Ishikawa (cell line): ENCODE data around the gene CD37.

Experiments
- CEBPB ChIP-seq: IDR thresholded peaks from 2 replicates; pipeline ENCODE4 v1.6.1; 2012
- CREB1 ChIP-seq: IDR thresholded peaks from 2 replicates; pipeline ENCODE4 v1.6.1; 2012; ENCODE audit warnings: low read depth
- EGR1 ChIP-seq: IDR thresholded peaks from 2 replicates; pipeline ENCODE4 v1.6.1; 2012
- EP300 ChIP-seq: IDR thresholded peaks from 2 replicates; pipeline ENCODE4 v1.6.1; 2012; ENCODE audit warnings: borderline replicate concordance
- FOXM1 ChIP-seq: IDR thresholded peaks from 2 replicates; pipeline ENCODE4 v1.6.1; 2012; ENCODE audit warnings: low read depth, borderline replicate concordance
- NFIC ChIP-seq: IDR thresholded peaks from 2 replicates; pipeline ENCODE4 v1.6.1; 2012
- RAD21 ChIP-seq: IDR thresholded peaks from 2 replicates; pipeline ENCODE4 v1.6.1; 2012; ENCODE audit warnings: low read depth
- TAF1 ChIP-seq: IDR thresholded peaks from 2 replicates; pipeline ENCODE4 v1.6.1; 2012; ENCODE audit warnings: low read depth, mild to moderate bottlenecking
- TCF12 ChIP-seq: IDR thresholded peaks from 2 replicates; pipeline ENCODE4 v1.6.1; 2012; ENCODE audit warnings: low read depth
- TEAD4 ChIP-seq: IDR thresholded peaks from 2 replicates; pipeline ENCODE4 v1.6.1; 2012
- USF1 ChIP-seq: IDR thresholded peaks from 2 replicates; pipeline ENCODE4 v1.6.1; 2012
- YY1 ChIP-seq: IDR thresholded peaks from 2 replicates; pipeline ENCODE4 v1.6.1; 2012; ENCODE audit warnings: low read depth
- ZBTB7A ChIP-seq: IDR thresholded peaks from 2 replicates; pipeline ENCODE4 v1.6.1; 2012; ENCODE audit warnings: low read depth
- TF ChIP-seq, protein P1 (sequence below): IDR thresholded peaks from 2 replicates; pipeline ENCODE4 v1.6.1; 2012; ENCODE audit warnings: low read depth, mild to moderate bottlenecking
- TF ChIP-seq, protein P2 (sequence below): IDR thresholded peaks from 2 replicates; pipeline ENCODE4 v1.6.1; 2012

The CD37 gene

DNA sequence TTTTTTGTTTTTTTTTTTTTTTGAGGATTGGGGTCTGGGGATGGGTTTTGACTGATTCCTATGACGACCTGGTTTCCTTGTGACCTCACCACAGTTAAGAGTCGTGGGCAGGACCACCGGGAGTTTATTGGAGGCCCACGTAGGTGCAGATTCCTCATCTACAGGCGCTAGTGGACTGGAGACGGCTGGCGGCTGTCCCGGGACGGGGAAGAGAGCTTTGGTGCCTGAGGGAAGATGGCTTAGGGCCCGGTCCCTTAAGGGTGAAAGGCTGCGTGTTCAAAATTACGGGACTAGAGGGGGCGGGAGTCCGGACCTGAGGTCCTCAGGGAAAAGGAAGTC lies 27.7 kb downstream of the CD37 start:
- TF ChIP-seq EGR1, result no peak
- TF ChIP-seq, protein P1, sequence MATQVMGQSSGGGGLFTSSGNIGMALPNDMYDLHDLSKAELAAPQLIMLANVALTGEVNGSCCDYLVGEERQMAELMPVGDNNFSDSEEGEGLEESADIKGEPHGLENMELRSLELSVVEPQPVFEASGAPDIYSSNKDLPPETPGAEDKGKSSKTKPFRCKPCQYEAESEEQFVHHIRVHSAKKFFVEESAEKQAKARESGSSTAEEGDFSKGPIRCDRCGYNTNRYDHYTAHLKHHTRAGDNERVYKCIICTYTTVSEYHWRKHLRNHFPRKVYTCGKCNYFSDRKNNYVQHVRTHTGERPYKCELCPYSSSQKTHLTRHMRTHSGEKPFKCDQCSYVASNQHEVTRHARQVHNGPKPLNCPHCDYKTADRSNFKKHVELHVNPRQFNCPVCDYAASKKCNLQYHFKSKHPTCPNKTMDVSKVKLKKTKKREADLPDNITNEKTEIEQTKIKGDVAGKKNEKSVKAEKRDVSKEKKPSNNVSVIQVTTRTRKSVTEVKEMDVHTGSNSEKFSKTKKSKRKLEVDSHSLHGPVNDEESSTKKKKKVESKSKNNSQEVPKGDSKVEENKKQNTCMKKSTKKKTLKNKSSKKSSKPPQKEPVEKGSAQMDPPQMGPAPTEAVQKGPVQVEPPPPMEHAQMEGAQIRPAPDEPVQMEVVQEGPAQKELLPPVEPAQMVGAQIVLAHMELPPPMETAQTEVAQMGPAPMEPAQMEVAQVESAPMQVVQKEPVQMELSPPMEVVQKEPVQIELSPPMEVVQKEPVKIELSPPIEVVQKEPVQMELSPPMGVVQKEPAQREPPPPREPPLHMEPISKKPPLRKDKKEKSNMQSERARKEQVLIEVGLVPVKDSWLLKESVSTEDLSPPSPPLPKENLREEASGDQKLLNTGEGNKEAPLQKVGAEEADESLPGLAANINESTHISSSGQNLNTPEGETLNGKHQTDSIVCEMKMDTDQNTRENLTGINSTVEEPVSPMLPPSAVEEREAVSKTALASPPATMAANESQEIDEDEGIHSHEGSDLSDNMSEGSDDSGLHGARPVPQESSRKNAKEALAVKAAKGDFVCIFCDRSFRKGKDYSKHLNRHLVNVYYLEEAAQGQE, result no peak
- TF ChIP-seq RAD21, result no peak

DNA sequence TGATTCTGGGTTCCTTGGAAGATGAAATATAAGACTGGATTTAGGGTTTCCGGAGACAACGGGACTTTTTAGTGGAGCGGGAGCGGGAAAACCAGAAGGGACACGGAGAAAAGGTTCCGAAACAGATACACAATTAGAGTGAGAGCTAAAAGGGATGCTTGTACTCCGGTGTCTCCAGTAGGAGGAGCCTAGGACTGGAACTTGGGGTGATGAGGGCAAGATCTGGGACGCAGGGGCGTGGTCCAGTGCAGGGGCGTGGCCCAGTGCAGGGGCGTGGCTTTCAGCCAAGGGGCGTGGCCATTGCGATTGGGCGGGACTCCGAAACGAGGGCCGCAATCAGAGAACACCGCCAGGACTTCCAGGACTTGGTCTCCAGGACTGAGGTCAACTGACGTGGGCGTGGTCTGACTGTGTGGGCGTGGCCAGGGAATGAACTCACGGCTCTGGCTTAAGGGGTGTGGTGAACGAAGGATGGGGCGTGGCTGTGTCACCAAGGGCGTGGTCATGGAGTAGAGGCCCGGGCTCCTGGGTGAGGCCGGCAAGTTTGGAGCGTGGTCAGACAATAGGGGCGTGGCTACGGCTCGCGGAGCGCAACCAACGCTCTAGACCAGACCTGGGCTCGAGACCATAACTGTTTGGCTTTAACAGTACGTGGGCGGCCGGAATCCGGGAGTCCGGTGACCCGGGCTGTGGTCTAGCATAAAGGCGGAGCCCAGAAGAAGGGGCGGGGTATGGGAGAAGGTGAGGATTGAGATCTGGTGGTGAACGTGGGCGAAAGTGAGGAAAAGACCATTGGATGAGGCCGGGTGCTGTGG lies 28.3 kb downstream of the CD37 start, which contains the start of gene DKKL1:
Gene DKKL1 (plus strand): TSS at position 610 of the 815 bp plus-strand sequence. CDS start 122 bp downstream, at position 732.
- TF ChIP-seq RAD21 (peak; percentile 33; the same call in 1 of the 2 replicates), TEAD4 (no peak), TCF12 (no peak), CEBPB (no peak), CREB1 (0 out of 2 replicates have a peak, but pooled peaks have one; percentile 33), FOXM1 (no peak), EGR1 (peak; percentile 78)
- TF ChIP-seq, protein P2, sequence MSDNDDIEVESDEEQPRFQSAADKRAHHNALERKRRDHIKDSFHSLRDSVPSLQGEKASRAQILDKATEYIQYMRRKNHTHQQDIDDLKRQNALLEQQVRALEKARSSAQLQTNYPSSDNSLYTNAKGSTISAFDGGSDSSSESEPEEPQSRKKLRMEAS, result peak; percentile 51

- TF ChIP-seq RAD21 (no peak), TAF1 (no peak), TCF12 (no peak), TEAD4 (no peak), EGR1 (no peak), EP300 (no peak), NFIC (no peak), CREB1 (no peak)
- TF ChIP-seq, protein P2, result no peak
- TF ChIP-seq, protein P1, result no peak
Observed at GRCh38 chr19:49364083-49364737, 29.0 kb downstream of the CD37 start.

DNA sequence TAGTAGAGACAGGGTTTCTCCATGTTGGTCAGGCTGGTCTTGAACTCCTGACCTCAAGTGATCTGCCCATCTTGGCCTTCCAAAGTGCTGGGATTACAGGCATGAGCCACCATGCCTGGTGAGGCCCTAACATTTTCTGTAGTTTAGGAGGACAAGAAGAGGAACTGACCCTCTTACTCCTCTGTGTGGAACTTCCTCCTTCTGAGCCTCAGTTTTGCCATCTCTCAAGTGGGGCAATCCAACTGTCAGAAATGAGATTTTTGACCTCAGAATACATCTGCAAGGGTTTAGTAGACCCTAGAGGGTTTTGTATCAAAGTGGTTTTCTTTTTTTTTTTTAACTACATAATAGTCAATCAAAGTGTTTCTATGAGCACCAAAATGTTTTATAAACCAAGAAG lies 30.9 kb downstream of the CD37 start:
- TF ChIP-seq FOXM1, result no peak
- TF ChIP-seq CREB1, result no peak
- TF ChIP-seq RAD21, result no peak
- TF ChIP-seq NFIC, result no peak
- no peak for TF ChIP-seq EP300
- no peak for TF ChIP-seq YY1
- TF ChIP-seq, protein P2, result no peak

DNA sequence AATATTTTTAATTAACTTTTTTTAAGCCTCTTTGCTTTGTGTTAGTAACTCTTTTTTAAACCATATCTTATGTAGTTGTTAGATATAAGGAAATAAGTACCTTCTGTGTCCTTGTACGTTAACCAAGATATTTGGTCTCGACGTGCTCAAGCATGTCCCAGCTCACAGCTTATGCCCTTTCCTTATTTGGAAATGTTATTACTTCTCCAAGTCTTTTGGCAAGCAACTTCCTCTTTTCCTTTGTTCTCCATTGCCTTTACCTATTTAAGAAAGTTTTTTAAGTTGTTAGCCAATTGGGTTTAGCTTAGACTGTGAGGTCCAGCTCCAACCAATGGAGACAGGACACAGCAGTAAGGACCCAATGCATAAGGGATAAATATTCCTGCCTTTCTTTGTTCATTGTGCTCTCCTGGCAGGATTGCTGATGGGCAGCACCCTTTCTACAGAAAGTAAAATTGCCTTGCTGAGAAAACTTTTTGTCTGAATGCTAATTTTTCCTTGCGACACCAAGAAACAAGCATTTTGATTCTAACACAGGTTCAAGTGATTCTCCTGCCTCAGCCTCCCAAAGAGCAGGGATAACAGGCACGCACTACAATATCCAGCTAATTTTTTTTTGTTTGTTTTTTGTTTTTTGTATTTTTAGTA lies 33.6 kb downstream of the CD37 start:
- no peak for TF ChIP-seq RAD21
- no peak for TF ChIP-seq USF1
- no peak for TF ChIP-seq CEBPB
- TF ChIP-seq EGR1, result no peak
- TF ChIP-seq, protein P2, result no peak
- no peak for TF ChIP-seq EP300
- TF ChIP-seq TCF12, result no peak
- TF ChIP-seq, protein P1, result no peak
- TF ChIP-seq YY1, result no peak
- TF ChIP-seq ZBTB7A, result no peak
- no peak for TF ChIP-seq NFIC
- TF ChIP-seq TAF1, result no peak
